K562 (cell line): ENCODE data around the gene BBLN. TPM values are rescaled to one million over a fixed set of nuclear protein-coding genes. Genes with fewer than 3 reads are reported as not detected.

Experiments
- ATAC-seq: fragments of 200-7000 bp; cut with Tn5 transposase; 3 replicates; pipeline ENCODE4 v1.9.1; 2020; ENCODE audit warnings: moderate library complexity
- BruUV-seq: library from RNA; stranded (reverse); fragments of 400-500 nt; replicated peaks from 2 replicates; lab custom pipeline; 2021; lab: Mats Ljungman, UMichigan
- CTCF ChIA-PET: fragments of 300-600 bp; formaldehyde crosslinking; extraction: SDS; loops from one replicate; lab custom pipeline; 2021; ENCODE audit warnings: low intra/inter-chr PET ratio; lab: Yijun Ruan, JAX
- POLR2A ChIA-PET: fragments of 300-600, 350-650 bp; sonication (Branson Sonifier 250); formaldehyde crosslinking; extraction: SDS; loops from one replicate; lab custom pipeline; 2021; ENCODE audit warnings: antibody characterized with exemption, inconsistent platforms; lab: Yijun Ruan, JAX
- DNase-seq, 4 experiments: peaks; one replicate each; pipeline versions ENCODE4 v3.0.0 to v3.0.0-alpha.2; 2011 to 2018; ENCODE audit warnings: low spot score in 3 of 4, mixed read lengths in 3 of 4; ENCODE audit errors: extremely low read depth in 1 of 4
- FAIRE-seq: peaks from 2 replicates; lab custom pipeline; 2011; peaks lifted over from hg19 to GRCh38; lab: Jason Lieb, UNC
- H2AFZ ChIP-seq: 2 replicates; pipeline ENCODE4 v1.6.0; 2011; ENCODE audit warnings: low read depth, low read length, control low read depth, inconsistent platforms
- H3K27ac ChIP-seq: fragments of 200-600 bp; 3 replicates; pipeline ENCODE4 v1.8.0; 2011; ENCODE audit warnings: low read depth, mild to moderate bottlenecking, control low read depth, inconsistent platforms, low read length, moderate library complexity, mixed read lengths; ENCODE audit errors: extremely low read depth
- H3K27me3 ChIP-seq, 2 experiments: fragments of 300-600 bp in 1 of 2; 2 replicates in 1 of 2; 3 replicates in 1 of 2; pipeline versions ENCODE4 v1.6.0 to v1.8.0; 2011; ENCODE audit warnings: inconsistent platforms in 2 of 2, low read length in 2 of 2, mild to moderate bottlenecking in 1 of 2, mixed read lengths in 1 of 2, moderate library complexity in 1 of 2; ENCODE audit not compliant: control insufficient read depth in 2 of 2, insufficient read depth in 2 of 2
- H3K36me3 ChIP-seq: fragments of 300-600 bp; 3 replicates; pipeline ENCODE4 v1.8.0; 2011; ENCODE audit warnings: mild to moderate bottlenecking, low read length, inconsistent platforms; ENCODE audit not compliant: control insufficient read depth, insufficient read depth
- H3K4me1 ChIP-seq, 2 experiments: fragments of 200-600 bp in 1 of 2; replicated peaks in 1 of 2; 2 replicates in 1 of 2; 3 replicates in 1 of 2; pipeline versions ENCODE4 v1.5.1 to v1.8.0; 2011; ENCODE audit warnings: inconsistent platforms in 2 of 2, low read length in 2 of 2, mild to moderate bottlenecking in 1 of 2, mixed read lengths in 1 of 2, moderate library complexity in 1 of 2; ENCODE audit not compliant: control insufficient read depth in 2 of 2, insufficient read depth in 2 of 2
- H3K4me2 ChIP-seq: 2 replicates; pipeline ENCODE4 v1.6.1; 2011; ENCODE audit warnings: low read length, control low read depth, inconsistent platforms, mixed read lengths; ENCODE audit not compliant: insufficient read depth
- H3K4me3 ChIP-seq: fragments of 200-600 bp; sonication (generic), shearing (Covaris generic); 2 replicates; pipeline ENCODE4 v1.5.1; 2016; ENCODE audit warnings: control low read depth, inconsistent platforms
- H3K79me2 ChIP-seq: fragments of 200-600 bp; 3 replicates; pipeline ENCODE4 v1.8.0; 2011; ENCODE audit warnings: low read length, inconsistent platforms; ENCODE audit not compliant: control insufficient read depth, insufficient read depth
- H3K9ac ChIP-seq, 2 experiments: 2 replicates each; pipeline versions ENCODE4 v1.6.0 to v1.6.1; 2011; ENCODE audit warnings: low read depth in 2 of 2, low read length in 2 of 2, control low read depth in 1 of 2, inconsistent platforms in 1 of 2, mild to moderate bottlenecking in 1 of 2, mixed read lengths in 1 of 2; ENCODE audit not compliant: insufficient read depth in 1 of 2
- H3K9me1 ChIP-seq: one replicate; pipeline ENCODE4 v1.6.0; 2011; ENCODE audit warnings: inconsistent platforms, mild to moderate bottlenecking, low read length, moderate library complexity; ENCODE audit not compliant: control insufficient read depth, insufficient read depth
- H3K9me3 ChIP-seq: replicated peaks from 2 replicates; pipeline ENCODE4 v1.5.1; 2011; ENCODE audit warnings: low read depth, low read length, inconsistent platforms; ENCODE audit not compliant: control insufficient read depth, insufficient read depth
- H4K20me1 ChIP-seq: replicated peaks from 2 replicates; pipeline ENCODE4 v1.6.1; 2011; ENCODE audit warnings: low read length, inconsistent platforms, mixed read lengths; ENCODE audit not compliant: control insufficient read depth, insufficient read depth
- CHD2 ChIP-seq: IDR thresholded peaks from 2 replicates; pipeline ENCODE4 v1.6.1; 2011; ENCODE audit warnings: low read depth, low read length
- CSDE1 ChIP-seq, 2 experiments: fragments of 450-650 bp; IDR thresholded peaks; 2 replicates each; pipeline ENCODE4 v1.6.1; 2016; ENCODE audit warnings: mild to moderate bottlenecking in 1 of 2
- FOXJ2 ChIP-seq: fragments of 200-800 bp; sonication (Bioruptor generic); IDR thresholded peaks from 2 replicates; pipeline ENCODE4 v1.6.1; 2016; ENCODE audit warnings: missing genetic modification characterization, missing compliant biosample characterization
- FOXJ3 ChIP-seq: sonication (generic); formaldehyde crosslinking; IDR thresholded peaks from 2 replicates; pipeline ENCODE4 v1.4.0; 2020; ENCODE audit warnings: mild to moderate bottlenecking, missing genetic modification reagents
- HIVEP1 ChIP-seq: fragments of 250-450 bp; sonication (Bioruptor Pico); IDR thresholded peaks from 2 replicates; pipeline ENCODE4 v1.4.0; 2020; ENCODE audit warnings: mild to moderate bottlenecking
- MAFF ChIP-seq: IDR thresholded peaks from 2 replicates; pipeline ENCODE4 v1.6.1; 2012; ENCODE audit warnings: low read length, improper control_type of control experiment
- MAFK ChIP-seq: IDR thresholded peaks from 2 replicates; pipeline ENCODE4 v1.6.1; 2011; ENCODE audit warnings: low read length, improper control_type of control experiment
- MEF2A ChIP-seq: IDR thresholded peaks from 2 replicates; pipeline ENCODE4 v1.6.1; 2011; ENCODE audit warnings: low read depth, mild to moderate bottlenecking, low read length, moderate library complexity; ENCODE audit not compliant: control insufficient read depth
- RBM25 ChIP-seq: fragments of 200-400 bp; formaldehyde crosslinking; IDR thresholded peaks from 2 replicates; pipeline ENCODE4 v1.6.1; 2018; ENCODE audit warnings: low read length, low read depth, moderate library complexity; ENCODE audit not compliant: severe bottlenecking
- RBM34 ChIP-seq: fragments of 200-400 bp; formaldehyde crosslinking; IDR thresholded peaks from 2 replicates; pipeline ENCODE4 v1.6.1; 2018; ENCODE audit warnings: low read length, borderline replicate concordance; ENCODE audit not compliant: insufficient read depth
- SNIP1 ChIP-seq: fragments of 450-650 bp; IDR thresholded peaks from 2 replicates; pipeline ENCODE4 v1.7.1; 2017; ENCODE audit warnings: low read depth, mild to moderate bottlenecking
- ZKSCAN3 ChIP-seq: fragments of 250-450 bp; sonication (Bioruptor Pico); IDR thresholded peaks from 2 replicates; pipeline ENCODE4 v1.4.0; 2020
- WGBS: fragments of 100-300 bp; shearing (Covaris generic); methylation state at CpG from one replicate; pipeline ENCODE4 v1.1.6; 2016; ENCODE audit warnings: low coverage, mixed read lengths; ENCODE audit not compliant: insufficient coverage; ENCODE audit errors: missing lambda C conversion rate; 5-methylcytosine and 5-hydroxymethylcytosine counted together
- in situ Hi-C: fragments of 300-500 bp; cut with MboI; formaldehyde crosslinking; loops from 4 replicates; pipeline ENCODE4 v1.15.0; 2018; ENCODE audit warnings: inconsistent platforms, mixed read lengths
- intact Hi-C: fragments of 100-400 bp; cut with micrococcal nuclease; formaldehyde crosslinking; loops from 2 replicates; pipeline ENCODE4 v1.14.2; 2022
- polyA plus RNA-seq, 8 experiments: library from polyadenylated mRNA; depleted of rRNA in 4 of 8; stranded (reverse) in 5 of 8; unstranded in 3 of 8; fragments of >200 nt; fragmentation: Nextera tagmentation in 2 of 8; fragmentation: Illumina TruSeq in 1 of 8; extraction: Ambion mirVana in 2 of 8; extraction: Trizol in 1 of 8; gene quantifications; 2 replicates each; pipeline versions ENCODE4 v1.2.1 to v1.2.3, GENCODE V29; 2011 to 2014; ENCODE audit warnings: inconsistent platforms in 1 of 8, missing spikeins in 1 of 8
- total RNA-seq, 7 experiments: library from RNA; depleted of rRNA in 6 of 7; stranded (reverse); fragments of >200 nt in 6 of 7; fragmentation: Illumina TruSeq in 2 of 7; extraction: Trizol in 2 of 7; gene quantifications; 2 replicates each; pipeline versions ENCODE4 v1.2.1 to v1.2.3, GENCODE V29; 2011 to 2021; ENCODE audit warnings: low replicate concordance in 1 of 7

Gene BBLN
- total and polyA plus RNA-seq, 9 of the 15 experiments (the other 6 are each of a cell fraction or from before 2014, with no cell fraction given), result 4.2 to 331 (median 87.1) TPM

GRCh38 chr9:128187361-128187760, 27.3 kb downstream of the BBLN start:
- intact Hi-C loops (no loop called here), in situ Hi-C loops (no loop called here)
- no TSS peak for BruUV-seq
- DNase-seq, result no peak
- Histone ChIP-seq H3K36me3 (peaks cover 74% of the 10 kb centered on the region), H3K27me3 (no peaks in the 10 kb centered on the region), H4K20me1 (peaks cover 8% of the 10 kb centered on the region; the same call in 1 of the 2 replicates), H3K9me3 (no peaks in the 10 kb centered on the region), H3K9me1 (peaks cover 7% of the 10 kb centered on the region), H2AFZ (no peak overlapping the region), H3K4me3 (no peak overlapping the region), H3K27ac (no peak overlapping the region), H3K4me1 (peaks cover 25 to 32% of the 10 kb centered on the region in 2 experiments), H3K79me2 (peaks cover 25% of the 10 kb centered on the region), H3K4me2 (no peak overlapping the region), H3K9ac (peak overlapping the region in 1 of 2 experiments; percentile 9; a peak in 1 of 4 replicates)
- POLR2A ChIA-PET, result interaction anchor here (0.7 to 2.2 kb wide), 12 partner anchors 8 to 480 kb away, joined by 3 to 10 read pairs (median 4); partner anchors contain the start of gene BBLN
- WGBS, result 83% methylated on average over 2 of the region's 2 CpGs
- no peak for ATAC-seq
- CTCF ChIA-PET, result no interaction called here
- TF ChIP-seq RBM34 (no peak), MEF2A (0 out of 2 replicates have a peak, but pooled peaks have one; percentile 5), CHD2 (no peak), FOXJ3 (no peak)
- no peak for FAIRE-seq

- intact Hi-C loops, result no loop called here
- 76% methylated on average over 1 of the region's 1 CpG for WGBS
- peaks cover 25% of the 10 kb centered on the region for H3K79me2 ChIP-seq
- no peak for FAIRE-seq
- DNase-seq, result peak in 1 of 4 experiments; percentile 54
- H3K4me1 ChIP-seq, result peaks cover 33 to 38% of the 10 kb centered on the region in 2 experiments
- peaks cover 8% of the 10 kb centered on the region; the same call in 1 of the 2 replicates for H4K20me1 ChIP-seq
- no peak overlapping the region for H3K4me2 ChIP-seq
- ChIA-PET POLR2A (interaction anchor here (0.8 to 7.6 kb wide), 7 partner anchors 10 to 479 kb away, joined by 3 to 78 read pairs (median 4); partner anchors contain the start of gene BBLN), CTCF (no interaction called here)
- H3K27me3 ChIP-seq, result no peaks in the 10 kb centered on the region
- TF ChIP-seq RBM25, result peak; percentile 61
- no peak for TF ChIP-seq CSDE1 (IDR thresholded peaks at IDR 0.05)
- TF ChIP-seq MAFF, result peak; percentile 99
- no peak for TF ChIP-seq FOXJ2 (tag)
- TF ChIP-seq SNIP1, result no peak
- TF ChIP-seq MAFK, result peak; percentile 99
- TF ChIP-seq HIVEP1 (CRISPR knock-in tag), result no peak
- no peak for TF ChIP-seq ZKSCAN3
- H2AFZ ChIP-seq, result no peak overlapping the region
- peaks cover 7% of the 10 kb centered on the region for H3K9me1 ChIP-seq
- H3K27ac ChIP-seq, result no peak overlapping the region
- no peak overlapping the region for H3K4me3 ChIP-seq
- in situ Hi-C loops, result no loop called here
- H3K9me3 ChIP-seq, result no peaks in the 10 kb centered on the region
- no TSS peak for BruUV-seq
- no peak overlapping the region for H3K9ac ChIP-seq
- peaks cover 66% of the 10 kb centered on the region for H3K36me3 ChIP-seq
- ATAC-seq, result no peak
Observed at GRCh38 chr9:128188209-128188608, 28.1 kb downstream of the BBLN start.
